NCI-H128 (cell line): ENCODE data around the gene ARL8B.
"Not testable (repeated sequence)": the region's sequence is repeated elsewhere in the genome, so short reads cannot be mapped to it uniquely, and the experiment has no call there.

Source experiments
- DNase-seq: peaks from one replicate; lab custom pipeline; 2025; ENCODE audit not compliant: unreplicated experiment; lab: John Stamatoyannopoulos, UW

ARL8B gene

DNA sequence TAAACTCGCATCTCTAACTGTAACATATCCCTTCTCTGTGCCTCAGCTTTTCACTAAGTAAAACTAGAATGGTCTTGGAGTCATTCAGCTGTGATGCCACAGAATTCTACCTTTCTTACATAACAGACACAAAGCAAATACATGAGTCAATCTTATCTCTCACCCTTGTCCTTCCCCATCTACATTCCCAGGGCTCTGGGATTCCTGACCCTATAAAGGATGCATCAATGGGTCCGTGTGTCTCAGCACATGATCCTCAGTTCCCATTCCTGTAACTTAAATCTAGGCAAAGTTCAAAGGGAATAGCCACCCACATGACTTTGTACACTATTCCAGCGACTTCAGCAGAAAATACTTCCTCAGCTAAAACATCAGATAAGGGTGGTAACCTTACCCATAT lies 11.8 kb upstream of the ARL8B start:
- no peak for DNase-seq

DNA sequence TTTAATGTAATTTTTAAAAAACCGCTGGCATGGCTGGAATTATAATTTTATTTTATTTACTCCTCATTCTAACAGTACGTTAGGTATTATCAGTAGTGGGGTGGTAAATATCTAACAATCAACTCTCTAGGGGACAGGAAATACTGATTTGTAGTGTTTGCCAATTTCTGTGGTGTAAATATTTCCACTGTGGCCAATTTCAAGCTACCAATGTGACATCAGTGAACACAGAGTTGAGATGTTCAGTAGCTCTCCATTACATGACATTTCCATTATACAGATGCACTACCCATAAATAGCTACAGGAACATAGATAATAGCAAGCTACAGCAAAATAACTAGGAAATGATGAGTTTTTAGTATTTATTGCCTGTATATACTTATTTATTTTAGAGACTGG lies 10.0 kb upstream of the ARL8B start:
- DNase-seq, result no peak

DNA sequence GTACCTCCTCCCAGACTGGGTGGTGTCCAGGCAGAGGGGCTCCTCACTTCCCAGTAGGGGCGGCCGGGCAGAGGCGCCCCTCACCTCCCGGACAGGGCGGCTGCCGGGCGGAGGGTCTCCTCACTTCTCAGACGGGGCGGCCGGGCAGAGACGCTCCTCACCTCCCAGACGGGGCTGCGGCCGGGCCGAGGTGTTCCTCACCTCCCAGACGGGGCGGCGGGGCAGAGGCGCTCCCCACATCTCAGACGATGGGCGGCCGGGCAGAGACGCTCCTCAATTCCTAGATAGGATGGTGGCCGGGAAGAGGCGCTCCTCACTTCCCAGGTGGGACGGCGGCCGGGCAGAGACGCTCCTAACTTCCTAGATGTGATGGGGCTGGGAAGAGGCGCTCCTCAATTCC lies 8.4 kb upstream of the ARL8B start:
- DNase-seq, result not testable (repeated sequence)

DNA sequence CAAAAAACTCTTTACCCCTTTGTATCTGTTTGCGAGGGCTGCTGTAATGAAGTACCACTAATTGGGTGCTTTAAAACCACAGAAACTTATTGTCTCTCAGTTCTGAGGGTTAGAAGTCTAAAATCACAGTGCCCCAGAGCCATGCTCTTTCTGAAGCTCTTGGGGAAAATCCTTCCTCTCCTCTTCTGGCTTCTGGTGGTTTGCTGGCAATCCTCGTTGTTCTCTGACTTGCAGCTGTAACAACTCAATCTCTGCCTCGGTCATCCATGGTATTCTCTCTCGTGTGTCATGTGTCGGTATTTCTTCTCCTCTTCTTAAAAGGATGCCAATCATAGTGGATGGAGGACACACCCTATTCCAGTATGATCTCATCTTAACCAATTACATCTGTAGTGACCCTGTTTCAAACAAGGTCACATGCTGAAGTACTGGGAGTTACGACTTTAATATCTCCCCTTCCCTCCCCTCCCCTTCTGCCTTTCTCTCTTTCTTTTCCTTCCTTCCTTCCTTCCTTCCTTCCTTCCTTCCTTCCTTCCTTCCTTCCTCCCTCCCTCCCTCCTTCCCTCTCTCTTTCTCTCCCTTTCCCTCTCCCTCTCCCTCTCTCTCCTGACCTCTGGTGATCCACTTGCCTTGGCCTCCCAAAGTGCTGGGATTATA lies 6.5 kb upstream of the ARL8B start:
- no peak for DNase-seq

DNA sequence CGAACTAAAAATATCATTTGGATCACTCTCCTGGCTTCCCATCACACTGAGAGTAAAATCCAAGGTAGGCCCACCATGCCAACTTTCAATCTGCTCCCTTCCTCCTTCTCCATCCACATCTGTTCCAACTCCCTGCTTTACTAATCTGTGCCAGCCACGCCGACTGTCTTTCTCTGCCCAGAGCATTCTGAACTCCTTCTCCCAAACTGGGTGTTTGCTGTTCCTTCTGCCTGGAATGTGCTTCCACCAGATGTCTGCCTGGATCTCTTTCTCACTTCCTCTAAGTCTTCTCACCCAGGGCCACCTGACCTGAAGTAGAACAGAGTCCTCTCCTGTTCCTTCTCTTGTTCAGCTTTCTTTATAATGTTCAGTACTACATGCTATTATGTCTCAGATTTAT lies 5.6 kb upstream of the ARL8B start:
- DNase-seq, result no peak

DNA sequence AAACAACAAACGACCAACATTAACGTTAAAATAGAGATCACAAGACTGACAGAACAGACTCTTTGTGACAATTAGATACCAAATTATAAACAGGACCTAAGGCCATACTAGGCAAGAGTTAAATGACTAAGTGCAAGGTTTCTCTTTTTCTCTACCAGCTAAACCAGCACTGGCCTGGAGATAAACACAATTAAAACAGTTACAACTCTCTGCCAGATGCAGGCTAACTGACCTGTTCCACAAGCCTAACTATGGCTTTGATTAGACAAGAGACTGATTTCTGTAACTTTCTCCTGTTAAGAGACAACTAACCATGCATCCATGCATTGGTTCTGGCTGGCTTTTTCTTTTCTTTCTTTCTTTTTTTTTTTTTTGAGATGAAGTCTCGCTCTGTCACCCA lies 1.6 kb upstream of the ARL8B start:
- no peak for DNase-seq

DNA sequence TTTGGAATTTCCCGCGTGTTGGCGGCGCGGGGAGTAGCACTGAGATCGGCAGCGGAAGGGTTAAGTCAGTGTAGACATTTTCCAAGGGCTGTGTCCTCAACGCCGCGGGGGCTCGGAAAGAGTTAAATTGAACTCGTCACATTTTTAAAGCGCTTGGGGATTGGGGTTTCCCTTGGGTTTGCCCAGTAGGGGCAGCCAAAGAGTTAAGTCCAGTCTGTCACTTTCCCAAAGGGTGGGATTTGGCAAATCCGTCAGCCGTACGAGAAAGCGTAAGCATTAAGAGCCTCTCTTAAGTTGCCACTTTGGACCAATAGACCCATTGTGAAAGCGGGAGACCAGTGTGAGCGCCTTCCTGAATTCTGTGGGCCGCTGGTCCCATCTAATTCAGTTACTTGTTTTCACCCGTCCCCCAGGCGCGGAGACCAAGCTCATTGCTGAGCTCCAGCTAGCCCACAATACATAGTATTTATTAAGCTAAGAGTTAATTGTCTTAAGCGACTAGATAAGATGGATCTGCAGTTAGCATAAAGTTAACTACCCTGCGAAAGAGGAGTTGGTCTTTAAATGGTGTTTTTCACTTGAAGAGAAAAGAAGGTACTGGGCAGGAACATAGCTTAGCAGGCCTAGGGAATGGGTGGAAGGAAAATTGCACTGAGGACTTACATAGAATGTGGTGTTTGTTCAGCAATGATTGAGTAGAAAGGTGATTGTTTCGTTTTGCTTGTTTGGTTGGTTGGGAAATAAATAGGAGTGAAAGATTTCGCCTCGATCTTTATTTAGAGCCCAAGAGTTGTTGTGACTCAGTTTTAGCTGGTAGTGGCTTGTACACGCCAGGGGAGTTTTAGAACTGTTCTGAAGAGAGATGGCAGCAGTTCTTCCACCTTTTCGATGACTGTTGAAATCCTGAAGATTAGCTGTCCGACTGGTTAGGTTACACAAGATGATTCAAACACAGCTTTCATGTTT lies 932 bp downstream of the ARL8B start:
- DNase-seq, result no peak

DNA sequence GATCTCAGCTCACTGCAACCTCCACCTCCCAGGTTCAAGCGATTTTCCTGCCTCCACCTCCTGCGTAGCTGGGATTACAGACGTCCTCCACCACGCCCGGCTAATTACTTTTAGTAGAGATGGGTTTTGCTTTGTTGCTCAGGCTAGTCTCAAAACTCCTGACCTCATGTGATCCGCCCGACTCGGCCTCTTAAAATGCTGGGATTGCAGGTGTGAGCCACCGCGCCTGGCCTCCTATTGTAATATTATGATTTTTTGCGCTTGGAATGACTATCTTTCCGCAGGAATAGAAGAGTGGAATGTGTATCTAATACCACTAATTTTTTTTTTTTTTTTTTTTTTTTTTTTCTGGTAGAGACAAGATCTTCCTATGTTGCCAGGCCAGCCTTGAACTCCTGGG lies 1.8 kb downstream of the ARL8B start:
- DNase-seq, result no peak

DNA sequence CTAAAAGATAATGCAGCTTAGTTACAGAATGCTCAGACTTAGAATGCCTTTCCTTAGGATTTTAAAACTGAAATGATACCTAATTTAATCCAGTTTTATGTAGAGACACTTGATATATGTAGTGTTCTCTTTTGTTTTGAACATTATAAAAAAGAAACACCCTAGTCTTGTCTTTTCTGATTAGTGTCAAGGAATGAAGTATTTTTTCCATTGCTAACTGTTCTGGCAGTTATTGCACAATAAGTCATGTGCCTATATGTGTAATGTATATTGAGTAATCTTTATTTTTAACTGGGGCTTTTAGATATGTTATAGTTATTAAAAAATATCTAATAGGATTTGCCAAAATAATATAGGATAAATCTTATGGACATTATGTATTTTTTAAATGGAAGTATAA lies 4.5 kb downstream of the ARL8B start:
- DNase-seq, result no peak

DNA sequence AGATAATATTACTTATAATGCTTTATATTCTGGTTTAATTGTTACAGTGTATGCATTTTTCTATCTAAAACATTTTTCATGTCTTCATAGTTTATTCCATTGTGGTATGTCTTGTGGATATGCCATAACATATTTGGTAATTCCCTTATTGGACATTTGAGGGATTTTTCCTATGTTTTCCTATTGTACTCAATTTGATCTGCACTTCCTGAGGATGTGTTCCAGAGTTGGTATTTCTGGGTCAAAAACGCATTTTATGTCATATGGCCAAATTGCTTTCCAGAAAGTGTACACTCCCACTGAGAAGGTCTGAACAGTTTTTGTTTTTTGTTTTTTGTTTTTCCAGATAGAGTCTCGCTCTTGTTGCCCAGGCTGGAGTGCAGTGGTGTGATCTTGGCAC lies 6.8 kb downstream of the ARL8B start:
- no peak for DNase-seq

DNA sequence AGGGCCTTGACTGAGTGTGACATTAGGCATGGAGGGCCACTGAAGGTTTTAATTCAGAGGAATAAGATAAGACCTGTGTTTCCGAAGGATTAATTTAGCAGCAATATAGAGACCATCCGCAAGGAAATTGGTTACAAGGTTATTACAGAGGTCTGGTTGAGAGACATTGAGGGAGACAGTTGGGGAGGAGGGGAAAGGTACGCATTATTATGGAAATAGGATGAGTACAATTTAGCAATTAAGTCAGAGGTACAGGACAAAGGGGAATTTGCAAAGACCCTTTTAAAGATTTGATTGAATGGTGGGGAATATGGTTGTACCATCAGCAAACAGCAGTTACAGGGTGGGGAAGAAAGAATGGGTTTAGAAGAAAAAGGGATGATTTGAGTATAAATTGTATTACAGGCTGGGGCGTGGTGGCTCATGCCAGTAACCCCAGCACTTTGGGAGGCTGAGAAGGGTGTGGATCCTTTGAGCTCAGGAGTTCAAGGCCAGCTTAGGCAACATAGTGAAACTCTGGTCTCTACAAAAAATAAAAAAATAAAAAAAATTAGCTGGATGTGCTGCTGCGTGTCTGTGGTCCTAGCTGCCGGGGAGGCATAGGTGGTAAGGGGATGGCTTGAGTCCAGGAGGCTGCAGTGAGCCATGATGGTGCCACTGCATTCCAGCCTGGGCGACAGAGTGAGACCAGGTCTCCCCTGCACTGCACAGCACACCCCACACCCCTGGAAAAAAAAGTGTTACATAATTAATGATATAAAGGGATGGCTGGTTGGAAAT lies 11.3 kb downstream of the ARL8B start:
- no peak for DNase-seq

DNA sequence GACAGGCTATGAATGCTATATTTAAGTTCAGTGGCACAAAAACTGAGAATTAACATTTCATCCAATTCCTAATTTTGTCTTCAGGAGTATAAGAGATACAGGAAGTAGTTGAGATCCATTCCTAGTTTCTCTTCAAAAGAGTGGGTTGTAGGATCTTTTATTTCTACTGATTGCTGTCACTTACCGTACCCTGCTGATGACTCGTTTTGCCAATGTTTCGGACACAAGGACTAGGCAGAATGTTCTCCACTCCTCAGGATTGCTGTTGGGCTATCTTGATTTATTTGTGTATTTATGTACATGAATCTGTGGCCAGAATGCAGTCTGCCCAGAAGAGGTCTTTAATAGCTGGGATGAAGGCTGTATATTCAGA lies 11.9 kb downstream of the ARL8B start:
- DNase-seq, result no peak

DNA sequence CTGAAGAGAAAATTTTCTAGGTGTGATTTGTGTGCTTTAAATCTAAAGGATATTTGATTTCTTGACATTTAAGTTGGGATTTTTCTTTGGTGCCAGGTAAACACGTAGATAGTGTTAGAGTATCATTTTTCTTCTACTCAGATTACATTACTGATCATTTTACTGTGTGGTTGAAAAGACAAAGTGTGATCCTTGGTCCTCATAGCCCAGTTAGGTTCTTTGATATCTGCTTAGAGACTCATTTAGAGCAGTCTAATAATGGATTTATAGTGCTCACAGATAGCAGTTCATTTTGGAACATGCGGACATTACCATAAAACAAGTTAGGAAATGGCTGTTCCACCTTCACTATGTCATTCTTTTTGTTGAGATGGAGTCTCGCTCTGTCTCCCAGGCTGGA lies 12.4 kb downstream of the ARL8B start:
- DNase-seq, result no peak

DNA sequence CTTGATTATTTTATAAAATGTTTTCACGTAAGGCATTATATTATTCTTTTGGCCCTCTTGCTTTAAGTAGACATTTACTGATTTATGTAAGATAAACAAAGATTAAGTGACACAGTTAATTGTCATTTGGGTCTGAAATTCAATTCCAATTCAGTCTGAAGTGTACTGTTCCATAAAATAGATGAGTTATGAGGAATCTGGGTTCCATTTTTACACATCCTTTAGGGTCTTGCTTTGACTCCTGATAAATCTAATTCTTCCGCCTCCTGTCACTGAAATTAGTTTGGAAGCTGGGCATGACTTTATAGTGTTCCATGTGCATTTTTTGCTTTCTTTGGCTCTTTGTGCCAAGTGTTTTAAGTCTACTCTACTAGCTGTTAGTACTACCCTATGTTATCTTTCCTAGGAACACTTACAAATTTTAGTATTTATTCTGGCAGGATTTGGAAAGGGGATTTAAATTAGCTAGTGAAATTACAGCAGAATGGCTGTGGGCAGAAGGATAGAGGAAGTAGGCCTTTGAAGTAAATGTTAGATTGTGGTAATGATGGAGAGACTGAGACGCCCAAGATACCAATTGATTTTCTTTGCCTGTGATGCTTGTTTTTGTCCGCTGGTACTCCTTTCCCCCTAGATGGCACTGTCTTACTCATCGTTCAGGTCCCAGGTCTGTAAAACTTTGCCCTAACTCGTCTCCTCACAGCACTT lies 14.3 kb downstream of the ARL8B start:
- DNase-seq, result no peak

DNA sequence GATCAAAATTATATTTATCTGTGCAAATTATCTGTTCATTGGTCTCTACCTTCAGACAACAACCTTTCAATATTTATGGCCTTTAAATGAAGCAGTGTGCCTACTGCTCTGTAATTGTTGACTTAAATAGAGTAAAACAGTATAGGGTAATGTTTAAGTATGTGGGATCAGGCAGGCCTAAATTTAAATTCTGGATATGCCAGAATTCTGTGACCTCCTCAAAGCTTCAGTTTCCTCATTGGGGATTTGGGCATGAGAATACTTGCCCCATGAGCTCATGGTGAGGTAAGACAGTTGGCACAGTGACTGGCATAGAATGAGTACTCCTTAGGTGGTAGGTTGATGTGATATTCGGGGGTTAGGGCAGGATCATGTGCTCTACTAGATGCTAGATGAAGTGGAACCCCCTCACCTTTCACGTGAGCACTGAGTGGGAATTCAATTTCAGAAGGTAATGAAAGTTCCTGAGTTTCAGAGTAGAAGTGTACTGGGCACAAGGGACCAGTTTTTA lies 14.9 kb downstream of the ARL8B start:
- no peak for DNase-seq

DNA sequence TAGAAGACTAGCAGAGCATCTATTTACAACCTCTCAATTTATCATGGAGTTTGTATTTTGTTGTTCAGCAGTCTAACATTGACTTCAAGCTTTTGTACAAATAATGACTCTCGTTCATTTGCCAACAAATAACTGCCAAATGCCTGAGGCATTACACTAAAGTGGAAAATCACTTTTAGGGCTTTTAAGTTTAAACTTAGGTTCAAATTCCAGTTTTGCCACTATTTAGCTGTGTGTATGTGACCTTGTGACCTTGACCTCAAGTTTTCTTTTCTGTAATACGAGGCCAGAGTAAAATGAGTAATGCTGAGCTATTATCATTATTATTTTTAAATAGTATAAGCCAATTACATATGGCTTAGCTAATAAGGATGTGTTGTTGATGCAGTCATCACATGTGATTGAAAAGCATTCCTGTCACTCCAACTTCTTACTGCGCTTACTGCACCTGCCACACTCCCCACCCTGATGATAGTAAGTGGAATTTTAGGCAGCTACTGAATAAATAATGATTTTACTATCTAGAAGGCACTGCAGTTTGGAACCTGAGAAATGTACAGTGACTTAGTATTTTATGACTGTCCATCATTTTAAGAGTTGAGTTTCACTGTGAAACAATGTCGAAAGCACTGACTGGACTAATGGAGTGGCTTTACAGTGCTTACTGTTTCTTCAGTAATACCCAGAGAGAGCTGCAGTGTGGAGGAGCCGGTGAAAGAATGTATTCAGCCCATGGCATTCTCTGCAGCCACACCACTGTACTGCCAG lies 16.3 kb downstream of the ARL8B start:
- DNase-seq, result no peak

DNA sequence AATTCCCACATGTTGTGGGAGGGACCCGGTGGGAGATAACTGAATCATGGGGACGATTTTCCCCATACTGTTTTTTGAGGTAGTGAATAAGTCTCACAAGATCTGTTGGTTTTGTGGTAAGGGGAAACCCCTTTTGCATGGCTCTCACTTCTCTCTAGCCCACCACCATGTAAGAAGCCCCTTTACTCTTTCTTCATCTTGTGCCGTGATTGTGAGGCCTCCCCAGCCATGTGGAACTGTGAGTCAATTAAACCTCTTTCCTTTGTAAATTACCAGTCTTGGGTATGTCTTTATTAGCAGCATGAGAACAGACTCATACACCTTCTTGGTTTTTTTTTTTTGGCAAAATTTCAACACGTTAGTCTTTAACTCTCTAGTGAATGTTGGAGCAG lies 18.1 kb downstream of the ARL8B start:
- no peak for DNase-seq

DNA sequence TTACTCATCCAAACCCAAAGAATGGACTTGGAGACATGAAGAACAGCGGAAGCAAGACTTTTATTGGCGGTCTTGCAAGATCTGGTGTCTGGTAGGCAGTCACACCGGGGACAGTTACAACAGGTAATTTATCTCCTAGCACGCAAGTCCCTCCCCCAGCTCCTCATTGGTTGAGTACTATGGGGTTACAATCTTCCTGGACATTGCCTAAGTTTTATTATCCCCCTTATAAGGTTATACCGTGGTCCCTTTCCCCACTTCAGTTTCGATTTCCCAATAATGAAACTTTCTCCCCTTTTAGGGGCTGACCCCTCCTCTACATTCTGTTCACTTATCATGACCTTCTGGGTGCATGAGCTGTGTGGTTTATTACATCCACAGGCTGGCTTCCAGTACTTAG lies 18.7 kb downstream of the ARL8B start:
- DNase-seq, result no peak

DNA sequence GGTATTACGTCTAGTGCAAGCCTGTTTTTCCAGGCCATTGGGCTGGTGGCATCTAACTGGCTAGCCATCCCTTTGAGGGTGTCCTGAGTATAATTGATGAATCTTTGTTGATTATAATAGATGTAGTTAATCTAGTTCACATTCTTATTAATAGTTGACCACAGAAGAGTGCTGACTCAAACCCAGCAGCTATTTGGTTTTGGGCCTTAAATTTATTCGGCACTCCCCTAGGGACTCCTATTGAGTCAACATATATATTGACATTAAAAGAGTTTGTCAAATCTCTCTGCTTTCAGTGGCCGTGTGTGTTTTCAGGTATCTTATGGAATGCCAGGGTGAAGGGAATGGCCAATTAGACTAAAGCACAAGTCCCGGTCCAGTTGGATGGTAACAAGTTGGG lies 19.7 kb downstream of the ARL8B start:
- DNase-seq, result no peak

DNA sequence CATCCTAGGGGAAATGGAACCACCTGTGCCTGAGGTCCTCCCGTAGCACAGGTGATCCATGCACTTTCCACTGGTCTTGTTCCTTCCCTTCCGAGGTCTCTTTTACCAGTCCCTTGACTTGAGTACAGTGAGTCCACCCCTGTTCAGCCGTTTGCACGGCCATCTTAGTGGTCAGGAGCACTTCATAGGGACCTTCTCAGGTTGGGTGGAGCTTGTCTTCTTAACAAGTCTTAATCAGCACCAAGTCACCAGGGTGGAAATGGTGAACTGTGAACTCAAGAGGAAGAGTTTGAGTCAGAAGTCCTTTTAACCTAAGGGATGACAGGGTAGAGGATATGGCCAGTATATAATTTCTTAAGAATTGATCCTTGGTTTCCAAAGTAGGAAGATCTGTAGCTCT lies 21.4 kb downstream of the ARL8B start:
- DNase-seq, result no peak
